B cell (primary cell): ENCODE results near the gene CNTF.

ENCODE experiments used
- CTCF ChIP-seq: fragments of 200-600 bp; IDR thresholded peaks from one replicate; pipeline ENCODE4 v1.8.0; 2022; ENCODE audit warnings: antibody characterized with exemption, mild to moderate bottlenecking
- EZH2 ChIP-seq: IDR thresholded peaks from 2 replicates; pipeline ENCODE4 v1.6.1; 2012; ENCODE audit warnings: borderline replicate concordance, low read depth, mild to moderate bottlenecking, moderate library complexity, low read length; ENCODE audit not compliant: insufficient read depth, poor library complexity, severe bottlenecking

- no peak for TF ChIP-seq CTCF
- no peak for TF ChIP-seq EZH2
Measured at GRCh38 chr11:58647141-58647699, 24.8 kb downstream of the CNTF start.
